GM12878 (cell line): ENCODE measurements around the gene KDM5B. TPM values are rescaled to one million over a fixed set of nuclear protein-coding genes. Genes with fewer than 3 reads are reported as not detected.
A peak's percentile ranks its signal among the peaks of the same experiment; 100 is the strongest.

Source experiments
- EGR1 ChIP-seq, 2 experiments: IDR thresholded peaks; 1 replicate in 1 of 2; 2 replicates in 1 of 2; pipeline ENCODE4 v1.6.1; 2011 to 2012; ENCODE audit warnings: low read depth in 2 of 2, low read length in 2 of 2, borderline replicate concordance in 1 of 2, mild to moderate bottlenecking in 1 of 2, moderate library complexity in 1 of 2
- IKZF1 ChIP-seq: fragments of 450-650 bp; conservative IDR thresholded peaks from 2 replicates; pipeline ENCODE4 v1.6.1; 2017; ENCODE audit warnings: antibody characterized with exemption, mild to moderate bottlenecking
- IKZF2 ChIP-seq, 2 experiments: fragments of 450-650 bp; IDR thresholded peaks; 2 replicates each; pipeline ENCODE4 v1.6.1; 2017; ENCODE audit warnings: mild to moderate bottlenecking in 2 of 2, moderate library complexity in 2 of 2
- JUND ChIP-seq: IDR thresholded peaks from 2 replicates; pipeline ENCODE4 v1.6.1; 2012; ENCODE audit warnings: low read depth, mild to moderate bottlenecking, low read length, improper control_type of control experiment, moderate library complexity
- KAT2A ChIP-seq: conservative IDR thresholded peaks from 2 replicates; pipeline ENCODE4 v1.6.1; 2011; ENCODE audit warnings: low read depth, low read length; ENCODE audit not compliant: control insufficient read depth
- MTA2 ChIP-seq: fragments of 450-650 bp; IDR thresholded peaks from 2 replicates; pipeline ENCODE4 v1.6.1; 2016; ENCODE audit warnings: low read depth, mild to moderate bottlenecking, moderate library complexity
- NFXL1 ChIP-seq: fragments of 450-650 bp; IDR thresholded peaks from 2 replicates; pipeline ENCODE4 v1.6.1; 2017; ENCODE audit warnings: antibody characterized with exemption, mild to moderate bottlenecking, borderline replicate concordance
- NFYA ChIP-seq: IDR thresholded peaks from 2 replicates; pipeline ENCODE4 v1.6.1; 2011; ENCODE audit warnings: low read depth, mild to moderate bottlenecking, low read length, improper control_type of control experiment, borderline replicate concordance
- SIN3A ChIP-seq: IDR thresholded peaks from 2 replicates; pipeline ENCODE4 v1.6.1; 2012; ENCODE audit warnings: low read depth, low read length, improper control_type of control experiment
- SMAD1 ChIP-seq: fragments of 450-650 bp; IDR thresholded peaks from 2 replicates; pipeline ENCODE4 v1.6.1; 2018; ENCODE audit warnings: mild to moderate bottlenecking, low read depth; ENCODE audit not compliant: partially characterized antibody
- SPI1 ChIP-seq: IDR thresholded peaks from 2 replicates; pipeline ENCODE4 v1.6.1; 2011; ENCODE audit warnings: low read depth, mild to moderate bottlenecking, low read length, moderate library complexity, borderline replicate concordance; ENCODE audit not compliant: insufficient read depth
- SUZ12 ChIP-seq: fragments of 200-600 bp; sonication (generic); IDR thresholded peaks from one replicate; pipeline ENCODE4 v1.6.1; 2018; ENCODE audit warnings: antibody characterized with exemption, mild to moderate bottlenecking; ENCODE audit not compliant: unreplicated experiment
- TAF1 ChIP-seq: IDR thresholded peaks from 2 replicates; pipeline ENCODE4 v1.6.1; 2011; ENCODE audit warnings: mild to moderate bottlenecking, low read depth, low read length, borderline replicate concordance
- TBL1XR1 ChIP-seq: IDR thresholded peaks from 2 replicates; pipeline ENCODE4 v1.6.1; 2012; ENCODE audit warnings: low read depth, low read length, improper control_type of control experiment
- YBX1 ChIP-seq: fragments of 450-650 bp; IDR thresholded peaks from 2 replicates; pipeline ENCODE4 v1.6.1; 2016; ENCODE audit warnings: antibody characterized with exemption
- ZNF622 ChIP-seq: fragments of 450-650 bp; IDR thresholded peaks from 2 replicates; pipeline ENCODE4 v1.6.1; 2017; ENCODE audit warnings: mild to moderate bottlenecking, inconsistent platforms
- polyA plus RNA-seq, 11 experiments: library from polyadenylated mRNA; depleted of rRNA in 4 of 11; unstranded in 6 of 11; stranded (reverse) in 5 of 11; fragments of >200 nt; fragmentation: Nextera tagmentation in 4 of 11; fragmentation: Illumina TruSeq in 1 of 11; extraction: Ambion mirVana in 4 of 11; extraction: Trizol in 1 of 11; gene quantifications; 1 replicate in 1 of 11; 2 replicates in 10 of 11; pipeline versions ENCODE4 v1.2.1 to v1.2.3, GENCODE V29; 2011 to 2016; ENCODE audit warnings: inconsistent platforms in 2 of 11, missing spikeins in 2 of 11, low read depth in 1 of 11
- total RNA-seq, 4 experiments: library from RNA; depleted of rRNA in 3 of 4; stranded (reverse); fragments of >200 nt in 3 of 4; fragmentation: Illumina TruSeq in 1 of 4; extraction: Trizol in 1 of 4; gene quantifications; 2 replicates each; pipeline versions ENCODE4 v1.2.1 to v1.2.3, GENCODE V29; 2013 to 2021
- TF ChIP-seq, protein P1 (sequence below): fragments of 450-650 bp; formaldehyde crosslinking; IDR thresholded peaks from 2 replicates; pipeline ENCODE4 v1.5.0; 2022; ENCODE audit warnings: mild to moderate bottlenecking, missing genetic modification characterization
- TF ChIP-seq, protein P2 (sequence below): fragments of 450-650 bp; IDR thresholded peaks from 2 replicates; pipeline ENCODE4 v1.6.1; 2016; ENCODE audit warnings: mild to moderate bottlenecking, moderate library complexity, borderline replicate concordance
- TF ChIP-seq, protein P3 (sequence below): fragments of 450-650 bp; IDR thresholded peaks from 2 replicates; pipeline ENCODE4 v1.6.1; 2016; ENCODE audit warnings: mild to moderate bottlenecking
- TF ChIP-seq, protein P4 (sequence below): fragments of 450-650 bp; IDR thresholded peaks from 2 replicates; pipeline ENCODE4 v1.6.1; 2017; ENCODE audit warnings: borderline replicate concordance

Gene KDM5B
- total and polyA plus RNA-seq, 10 of the 15 experiments (the other 5 are each of a cell fraction or from before 2014, with no cell fraction given) = 1.7 to 26.6 (median 8.1) TPM

DNA sequence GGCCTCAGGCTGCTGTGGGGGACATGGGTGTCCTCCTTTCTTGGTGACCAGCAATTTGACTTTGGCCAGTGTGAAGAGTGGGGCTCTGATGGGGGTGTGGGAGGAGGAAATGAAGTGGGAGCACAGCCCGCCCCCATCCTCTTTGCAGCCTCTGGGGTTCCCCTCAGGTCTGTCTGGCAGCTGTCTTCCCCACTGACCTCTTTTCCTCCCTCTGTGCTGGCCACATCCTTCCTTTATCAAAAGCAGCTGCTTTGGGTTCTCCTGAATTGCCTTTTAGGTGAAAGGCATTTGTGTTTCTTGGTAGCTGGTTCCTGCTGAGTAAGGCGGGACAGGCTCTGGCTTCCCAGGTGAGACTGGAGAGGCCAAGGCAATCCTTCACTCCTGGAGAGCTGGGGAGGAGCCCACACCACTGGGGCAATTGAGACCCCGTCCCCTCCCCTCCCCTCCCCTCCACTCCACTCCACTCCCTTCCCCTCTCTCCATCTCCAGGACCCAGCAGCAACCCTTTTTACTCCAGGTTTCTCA is 27.4 kb upstream of the KDM5B start (continued):
- TF ChIP-seq NFYA (no peak), EGR1 (IDR thresholded peaks at IDR 0.05; ENCODE audit: borderline replicate concordance in 1 of 2, low read depth in 2 of 2, low read length in 2 of 2) (peak in 1 of 2 experiments; percentile 39; a peak in 1 of 3 replicates), TAF1 (no peak), ZNF622 (no peak), IKZF1 (peak; percentile 66), YBX1 (no peak), MTA2 (no peak), SMAD1 (no peak), SUZ12 (no peak), SPI1 (0 out of 2 replicates have a peak, but pooled peaks have one; percentile 11), KAT2A (no peak), TBL1XR1 (no peak), NFXL1 (no peak), JUND (no peak), SIN3A (no peak), IKZF2 (IDR thresholded peaks at IDR 0.05) (peak; percentile 26 to 37; a peak in 2 of 4 replicates)
- TF ChIP-seq, protein P1, sequence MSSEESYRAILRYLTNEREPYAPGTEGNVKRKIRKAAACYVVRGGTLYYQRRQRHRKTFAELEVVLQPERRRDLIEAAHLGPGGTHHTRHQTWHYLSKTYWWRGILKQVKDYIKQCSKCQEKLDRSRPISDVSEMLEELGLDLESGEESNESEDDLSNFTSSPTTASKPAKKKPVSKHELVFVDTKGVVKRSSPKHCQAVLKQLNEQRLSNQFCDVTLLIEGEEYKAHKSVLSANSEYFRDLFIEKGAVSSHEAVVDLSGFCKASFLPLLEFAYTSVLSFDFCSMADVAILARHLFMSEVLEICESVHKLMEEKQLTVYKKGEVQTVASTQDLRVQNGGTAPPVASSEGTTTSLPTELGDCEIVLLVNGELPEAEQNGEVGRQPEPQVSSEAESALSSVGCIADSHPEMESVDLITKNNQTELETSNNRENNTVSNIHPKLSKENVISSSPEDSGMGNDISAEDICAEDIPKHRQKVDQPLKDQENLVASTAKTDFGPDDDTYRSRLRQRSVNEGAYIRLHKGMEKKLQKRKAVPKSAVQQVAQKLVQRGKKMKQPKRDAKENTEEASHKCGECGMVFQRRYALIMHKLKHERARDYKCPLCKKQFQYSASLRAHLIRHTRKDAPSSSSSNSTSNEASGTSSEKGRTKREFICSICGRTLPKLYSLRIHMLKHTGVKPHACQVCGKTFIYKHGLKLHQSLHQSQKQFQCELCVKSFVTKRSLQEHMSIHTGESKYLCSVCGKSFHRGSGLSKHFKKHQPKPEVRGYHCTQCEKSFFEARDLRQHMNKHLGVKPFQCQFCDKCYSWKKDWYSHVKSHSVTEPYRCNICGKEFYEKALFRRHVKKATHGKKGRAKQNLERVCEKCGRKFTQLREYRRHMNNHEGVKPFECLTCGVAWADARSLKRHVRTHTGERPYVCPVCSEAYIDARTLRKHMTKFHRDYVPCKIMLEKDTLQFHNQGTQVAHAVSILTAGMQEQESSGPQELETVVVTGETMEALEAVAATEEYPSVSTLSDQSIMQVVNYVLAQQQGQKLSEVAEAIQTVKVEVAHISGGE (CRISPR knock-in tag) = no peak
- TF ChIP-seq, protein P2, sequence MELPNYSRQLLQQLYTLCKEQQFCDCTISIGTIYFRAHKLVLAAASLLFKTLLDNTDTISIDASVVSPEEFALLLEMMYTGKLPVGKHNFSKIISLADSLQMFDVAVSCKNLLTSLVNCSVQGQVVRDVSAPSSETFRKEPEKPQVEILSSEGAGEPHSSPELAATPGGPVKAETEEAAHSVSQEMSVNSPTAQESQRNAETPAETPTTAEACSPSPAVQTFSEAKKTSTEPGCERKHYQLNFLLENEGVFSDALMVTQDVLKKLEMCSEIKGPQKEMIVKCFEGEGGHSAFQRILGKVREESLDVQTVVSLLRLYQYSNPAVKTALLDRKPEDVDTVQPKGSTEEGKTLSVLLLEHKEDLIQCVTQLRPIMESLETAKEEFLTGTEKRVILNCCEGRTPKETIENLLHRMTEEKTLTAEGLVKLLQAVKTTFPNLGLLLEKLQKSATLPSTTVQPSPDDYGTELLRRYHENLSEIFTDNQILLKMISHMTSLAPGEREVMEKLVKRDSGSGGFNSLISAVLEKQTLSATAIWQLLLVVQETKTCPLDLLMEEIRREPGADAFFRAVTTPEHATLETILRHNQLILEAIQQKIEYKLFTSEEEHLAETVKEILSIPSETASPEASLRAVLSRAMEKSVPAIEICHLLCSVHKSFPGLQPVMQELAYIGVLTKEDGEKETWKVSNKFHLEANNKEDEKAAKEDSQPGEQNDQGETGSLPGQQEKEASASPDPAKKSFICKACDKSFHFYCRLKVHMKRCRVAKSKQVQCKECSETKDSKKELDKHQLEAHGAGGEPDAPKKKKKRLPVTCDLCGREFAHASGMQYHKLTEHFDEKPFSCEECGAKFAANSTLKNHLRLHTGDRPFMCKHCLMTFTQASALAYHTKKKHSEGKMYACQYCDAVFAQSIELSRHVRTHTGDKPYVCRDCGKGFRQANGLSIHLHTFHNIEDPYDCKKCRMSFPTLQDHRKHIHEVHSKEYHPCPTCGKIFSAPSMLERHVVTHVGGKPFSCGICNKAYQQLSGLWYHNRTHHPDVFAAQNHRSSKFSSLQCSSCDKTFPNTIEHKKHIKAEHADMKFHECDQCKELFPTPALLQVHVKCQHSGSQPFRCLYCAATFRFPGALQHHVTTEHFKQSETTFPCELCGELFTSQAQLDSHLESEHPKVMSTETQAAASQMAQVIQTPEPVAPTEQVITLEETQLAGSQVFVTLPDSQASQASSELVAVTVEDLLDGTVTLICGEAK = no peak
- TF ChIP-seq, protein P3, sequence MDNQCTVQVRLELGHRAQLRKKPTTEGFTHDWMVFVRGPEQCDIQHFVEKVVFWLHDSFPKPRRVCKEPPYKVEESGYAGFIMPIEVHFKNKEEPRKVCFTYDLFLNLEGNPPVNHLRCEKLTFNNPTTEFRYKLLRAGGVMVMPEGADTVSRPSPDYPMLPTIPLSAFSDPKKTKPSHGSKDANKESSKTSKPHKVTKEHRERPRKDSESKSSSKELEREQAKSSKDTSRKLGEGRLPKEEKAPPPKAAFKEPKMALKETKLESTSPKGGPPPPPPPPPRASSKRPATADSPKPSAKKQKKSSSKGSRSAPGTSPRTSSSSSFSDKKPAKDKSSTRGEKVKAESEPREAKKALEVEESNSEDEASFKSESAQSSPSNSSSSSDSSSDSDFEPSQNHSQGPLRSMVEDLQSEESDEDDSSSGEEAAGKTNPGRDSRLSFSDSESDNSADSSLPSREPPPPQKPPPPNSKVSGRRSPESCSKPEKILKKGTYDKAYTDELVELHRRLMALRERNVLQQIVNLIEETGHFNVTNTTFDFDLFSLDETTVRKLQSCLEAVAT = no peak
- TF ChIP-seq, protein P4, sequence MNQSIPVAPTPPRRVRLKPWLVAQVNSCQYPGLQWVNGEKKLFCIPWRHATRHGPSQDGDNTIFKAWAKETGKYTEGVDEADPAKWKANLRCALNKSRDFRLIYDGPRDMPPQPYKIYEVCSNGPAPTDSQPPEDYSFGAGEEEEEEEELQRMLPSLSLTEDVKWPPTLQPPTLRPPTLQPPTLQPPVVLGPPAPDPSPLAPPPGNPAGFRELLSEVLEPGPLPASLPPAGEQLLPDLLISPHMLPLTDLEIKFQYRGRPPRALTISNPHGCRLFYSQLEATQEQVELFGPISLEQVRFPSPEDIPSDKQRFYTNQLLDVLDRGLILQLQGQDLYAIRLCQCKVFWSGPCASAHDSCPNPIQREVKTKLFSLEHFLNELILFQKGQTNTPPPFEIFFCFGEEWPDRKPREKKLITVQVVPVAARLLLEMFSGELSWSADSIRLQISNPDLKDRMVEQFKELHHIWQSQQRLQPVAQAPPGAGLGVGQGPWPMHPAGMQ = no peak
